NK-92 (cell line): ENCODE measurements around the gene ACBD3.
"Not testable (repeated sequence)": the region's sequence is repeated elsewhere in the genome, so short reads cannot be mapped to it uniquely, and the experiment has no call there.

ENCODE experiments used
- DNase-seq: peaks from one replicate; lab custom pipeline; 2025; ENCODE audit not compliant: unreplicated experiment; lab: John Stamatoyannopoulos, UW

The ACBD3 gene

GRCh38 chr1:226186124-226187018, at the start of gene ACBD3:
Gene ACBD3, minus strand, starts transcription at chr1:226186741. Its CDS starts 66 bp downstream, at chr1:226186675.
- peak; percentile 25 for DNase-seq

GRCh38 chr1:226233806-226234205, 47.3 kb upstream of the ACBD3 start:
- no peak for DNase-seq

- no peak for DNase-seq
Measured at GRCh38 chr1:226233293-226233692, 46.8 kb upstream of the ACBD3 start.

GRCh38 chr1:226226601-226227000, 40.1 kb upstream of the ACBD3 start:
- no peak for DNase-seq

GRCh38 chr1:226223786-226224244, 37.3 kb upstream of the ACBD3 start:
- no peak for DNase-seq

GRCh38 chr1:226223157-226223785, 36.7 kb upstream of the ACBD3 start, which contains the start of gene MIXL1:
Gene MIXL1, plus strand, starts transcription at chr1:226223664. Its CDS starts 18 bp downstream, at chr1:226223682.
- DNase-seq: no peak

GRCh38 chr1:226222686-226223085, 36.1 kb upstream of the ACBD3 start:
- DNase-seq: no peak

- DNase-seq: no peak
Measured at GRCh38 chr1:226220473-226221189, 34.1 kb upstream of the ACBD3 start.

- DNase-seq: no peak
Measured at GRCh38 chr1:226217273-226217672, 30.7 kb upstream of the ACBD3 start.

GRCh38 chr1:226216056-226216455, 29.5 kb upstream of the ACBD3 start:
- DNase-seq: no peak

GRCh38 chr1:226215239-226215638, 28.7 kb upstream of the ACBD3 start:
- DNase-seq: no peak

GRCh38 chr1:226212545-226212944, 26.0 kb upstream of the ACBD3 start:
- DNase-seq: no peak

- DNase-seq: no peak
Measured at GRCh38 chr1:226211181-226211821, 24.8 kb upstream of the ACBD3 start.

- no peak for DNase-seq
Measured at GRCh38 chr1:226210571-226211176, 24.1 kb upstream of the ACBD3 start.

GRCh38 chr1:226209307-226210059, 22.9 kb upstream of the ACBD3 start:
- DNase-seq: no peak

- no peak for DNase-seq
Measured at GRCh38 chr1:226207048-226207447, 20.5 kb upstream of the ACBD3 start.

- no peak for DNase-seq
Measured at GRCh38 chr1:226204198-226204597, 17.7 kb upstream of the ACBD3 start.

- DNase-seq: no peak
Measured at GRCh38 chr1:226203655-226204054, 17.1 kb upstream of the ACBD3 start.

GRCh38 chr1:226203240-226203639, 16.7 kb upstream of the ACBD3 start:
- DNase-seq: no peak

- DNase-seq: not testable (repeated sequence)
Measured at GRCh38 chr1:226202666-226203065, 16.1 kb upstream of the ACBD3 start.
